Measurements from ENCODE around the gene ARHGAP42. TPM values are rescaled to one million over a fixed set of nuclear protein-coding genes. Genes with fewer than 3 reads are reported as not detected.

Gene ARHGAP42
- total and polyA plus RNA-seq, 10 donors: 3.5 to 31.0 (median 19.6) TPM

GRCh38 chr11:100874203-100874602 is 187.1 kb downstream of the ARHGAP42 start:
- Histone ChIP-seq H3K9me3 (no peaks in the 10 kb centered on the region), H3K36me3 (no peaks in the 10 kb centered on the region), H3K4me1 (no peaks in the 10 kb centered on the region), H3K27me3 (replicated peaks in 1 of 7) (no peaks in the 10 kb centered on the region), H3K27ac (no peak overlapping the region), H3K4me3 (no peak overlapping the region)
- intact Hi-C loops (cut with DNase I; ENCODE audit: low total_unique reads): no loop called here
- WGBS, 5 donors: 85 to 97% (median 90%) methylated on average over 4 of the region's 4 CpGs
- DNase-seq: no peak
- TF ChIP-seq POLR2A (IDR thresholded peaks at IDR 0.05): no peak
- no peak for TF ChIP-seq CTCF (IDR thresholded peaks at IDR 0.05 in 8 of 11, conservative IDR thresholded peaks at IDR 0.05 in 3 of 11)
- TF ChIP-seq POLR2AphosphoS5 (IDR thresholded peaks at IDR 0.05): no peak

- no peak for TF ChIP-seq POLR2A (IDR thresholded peaks at IDR 0.05)
- no peak for TF ChIP-seq POLR2AphosphoS5 (IDR thresholded peaks at IDR 0.05)
- no peak for TF ChIP-seq CTCF (IDR thresholded peaks at IDR 0.05 in 8 of 11, conservative IDR thresholded peaks at IDR 0.05 in 3 of 11)
- Histone ChIP-seq H3K4me1 (no peaks in the 10 kb centered on the region), H3K27me3 (replicated peaks in 1 of 7) (no peaks in the 10 kb centered on the region), H3K36me3 (no peaks in the 10 kb centered on the region), H3K9me3 (peaks cover 0 to 6% (median 3%) of the 10 kb centered on the region in 8 donors), H3K27ac (no peak overlapping the region), H3K4me3 (no peak overlapping the region)
- 87 to 96% (median 93%) methylated on average over 8 of the region's 8 CpGs for WGBS, 5 donors
- no peak for DNase-seq
- intact Hi-C loops (cut with DNase I; ENCODE audit: low total_unique reads): no loop called here
Measured at GRCh38 chr11:100875521-100875869, 188.4 kb downstream of the ARHGAP42 start.

GRCh38 chr11:100876815-100877520 is 189.9 kb downstream of the ARHGAP42 start:
- 60 to 75% (median 68%) methylated on average over 3 of the region's 3 CpGs for WGBS, 5 donors
- TF ChIP-seq POLR2AphosphoS5 (IDR thresholded peaks at IDR 0.05) (no peak), POLR2A (IDR thresholded peaks at IDR 0.05) (no peak), CTCF (IDR thresholded peaks at IDR 0.05 in 8 of 11, conservative IDR thresholded peaks at IDR 0.05 in 3 of 11) (no peak)
- Histone ChIP-seq H3K4me3 (no peak overlapping the region), H3K9me3 (peaks cover 0 to 12% (median 6%) of the 10 kb centered on the region in 8 donors), H3K36me3 (no peaks in the 10 kb centered on the region), H3K27ac (no peak overlapping the region), H3K27me3 (replicated peaks in 1 of 7) (no peaks in the 10 kb centered on the region), H3K4me1 (no peaks in the 10 kb centered on the region)
- no peak for DNase-seq
- intact Hi-C loops (cut with DNase I; ENCODE audit: low total_unique reads): no loop called here

GRCh38 chr11:100878474-100878873 is 191.4 kb downstream of the ARHGAP42 start:
- intact Hi-C loops (cut with DNase I; ENCODE audit: low total_unique reads): no loop called here
- TF ChIP-seq POLR2AphosphoS5 (IDR thresholded peaks at IDR 0.05) (no peak), CTCF (IDR thresholded peaks at IDR 0.05 in 8 of 11, conservative IDR thresholded peaks at IDR 0.05 in 3 of 11) (no peak), POLR2A (IDR thresholded peaks at IDR 0.05) (no peak)
- no peak overlapping the region for H3K4me3 ChIP-seq
- 81 to 95% (median 85%) methylated on average over 2 of the region's 2 CpGs for WGBS, 5 donors
- no peak overlapping the region for H3K27ac ChIP-seq
- H3K9me3 ChIP-seq: peaks cover 0 to 12% (median 6%) of the 10 kb centered on the region in 8 donors
- no peaks in the 10 kb centered on the region for H3K4me1 ChIP-seq
- no peak for DNase-seq
- no peaks in the 10 kb centered on the region for H3K36me3 ChIP-seq
- H3K27me3 ChIP-seq (replicated peaks in 1 of 7): no peaks in the 10 kb centered on the region

Data from spleen (tissue), 11 donors.